GM18511 (cell line): ENCODE measurements around the gene TBC1D2B.
A peak's percentile ranks its signal among the peaks of the same experiment; 100 is the strongest.

Source experiments
- ATAC-seq: cut with Tn5 transposase; IDR thresholded peaks from one replicate; pipeline ENCODE4 v1.9.1; 2021; ENCODE audit warnings: mild to moderate bottlenecking, moderate library complexity; ENCODE audit not compliant: unreplicated experiment

TBC1D2B gene

DNA sequence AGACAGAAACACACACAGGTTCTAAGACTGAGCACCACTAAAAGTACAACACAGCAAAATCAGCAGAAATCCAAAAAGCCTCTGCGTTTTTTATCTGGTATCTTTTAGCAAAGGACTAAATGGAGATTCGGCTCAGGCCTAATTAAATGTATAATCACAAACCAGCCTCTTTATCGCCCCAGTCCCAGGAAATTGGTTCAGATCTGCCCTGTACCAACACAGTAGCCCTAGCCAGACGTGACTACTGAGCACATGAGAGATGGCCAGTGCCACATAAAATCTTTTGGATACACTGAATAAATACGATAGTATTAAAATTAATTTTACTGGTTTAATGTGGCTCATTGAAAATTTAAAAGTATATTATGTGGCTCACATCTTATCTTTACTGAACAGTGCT lies 19.7 kb downstream of the TBC1D2B start:
- ATAC-seq, result no peak

DNA sequence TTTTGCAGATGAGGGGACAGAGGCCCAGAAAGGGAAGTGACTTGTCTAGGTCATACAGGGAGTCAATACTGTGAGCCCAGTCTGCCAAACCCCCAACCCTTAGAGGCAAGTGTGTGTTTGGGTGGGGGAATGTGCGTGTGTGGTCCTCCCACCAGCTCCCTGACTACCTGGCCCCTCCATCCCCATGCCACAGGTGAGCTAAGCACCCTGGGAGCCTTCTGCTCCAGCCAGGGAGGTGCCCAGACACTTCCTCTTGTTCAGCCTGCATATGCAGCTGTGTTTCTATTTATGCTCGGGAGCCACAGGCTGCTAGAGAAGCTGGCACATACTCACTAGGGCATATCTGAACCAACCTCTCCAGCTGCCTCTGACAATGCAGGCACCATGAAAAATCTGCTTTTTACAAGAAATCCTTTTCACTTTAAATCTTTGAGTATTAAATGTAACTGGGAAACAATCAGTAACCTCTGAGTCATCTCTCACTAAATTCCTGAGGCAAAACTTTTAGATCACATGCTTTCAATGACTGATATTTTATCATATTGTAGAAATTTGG lies 20.7 kb downstream of the TBC1D2B start:
- no peak for ATAC-seq

DNA sequence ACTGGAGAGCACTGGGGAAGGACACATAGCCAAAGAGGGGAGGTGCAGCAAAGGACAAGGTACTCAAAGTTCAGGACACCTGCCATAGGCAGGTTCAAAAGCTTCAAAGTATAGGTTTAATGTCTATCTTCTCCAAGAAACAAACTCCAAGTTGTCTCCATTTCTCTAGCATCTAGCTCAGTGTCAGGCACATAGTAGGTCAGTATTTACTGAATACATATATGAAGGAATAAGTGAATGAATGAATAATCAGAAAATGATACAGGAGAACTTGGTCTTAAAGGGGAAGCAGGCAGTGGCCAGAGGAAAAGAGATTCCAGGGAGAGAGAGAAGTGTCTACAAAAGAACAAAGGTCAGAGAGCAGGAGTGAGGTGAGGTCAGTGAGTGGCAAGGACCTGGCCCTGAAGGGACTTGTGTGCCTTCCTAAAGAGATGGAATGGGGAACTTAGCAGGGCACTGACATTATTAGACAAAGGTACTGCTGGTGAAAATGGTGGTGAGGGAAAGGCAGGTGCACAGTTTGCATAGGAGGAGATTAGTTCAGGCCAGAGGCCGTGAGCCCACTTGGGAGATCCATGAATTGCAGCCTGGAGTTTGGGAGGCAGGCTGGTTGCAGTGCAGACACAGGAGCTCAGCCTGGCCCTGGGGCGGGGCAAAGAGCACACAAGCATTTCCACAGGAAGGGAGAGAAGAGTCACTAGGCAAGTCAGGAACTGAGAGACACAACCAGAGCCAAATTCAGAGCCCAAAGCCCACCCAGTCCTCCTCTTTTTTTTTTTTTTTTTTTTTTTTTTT lies 21.4 kb downstream of the TBC1D2B start:
- ATAC-seq, result no peak

DNA sequence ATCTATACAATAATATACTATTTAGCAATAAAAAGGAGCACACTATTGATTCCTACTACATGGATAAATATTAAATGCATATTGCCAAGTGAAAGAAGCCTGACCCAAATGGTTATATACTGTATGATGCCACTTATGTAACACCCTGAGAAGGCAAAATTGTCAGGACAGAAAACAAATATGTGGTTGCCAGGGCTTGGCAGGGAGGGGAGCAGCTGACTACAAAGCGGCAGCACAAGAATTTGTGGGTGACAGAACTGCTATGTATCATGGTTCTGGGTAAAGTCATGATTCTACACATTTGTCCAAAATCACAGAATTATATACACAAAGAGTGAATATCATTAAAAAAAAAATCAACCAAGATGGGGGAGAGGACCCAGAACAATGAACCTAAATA lies 22.5 kb downstream of the TBC1D2B start:
- no peak for ATAC-seq

DNA sequence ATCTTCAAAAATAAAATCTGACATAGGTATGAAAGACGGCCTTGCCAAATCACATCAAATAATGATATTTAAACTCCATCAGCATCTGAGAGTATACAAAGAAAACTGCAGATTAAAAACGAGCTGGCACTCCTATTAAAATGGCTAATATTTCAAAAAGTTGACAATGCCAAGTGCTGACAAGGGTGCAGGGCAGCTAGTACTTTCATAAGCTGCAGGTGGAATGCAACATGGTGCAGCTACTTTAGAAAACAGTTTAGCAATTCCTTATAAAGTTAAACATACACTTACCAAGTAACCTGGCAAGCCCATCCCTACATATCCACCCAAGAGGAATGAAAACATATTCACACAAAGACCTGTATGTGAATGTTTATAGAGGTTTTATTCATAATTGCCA lies 23.0 kb downstream of the TBC1D2B start:
- ATAC-seq, result no peak

DNA sequence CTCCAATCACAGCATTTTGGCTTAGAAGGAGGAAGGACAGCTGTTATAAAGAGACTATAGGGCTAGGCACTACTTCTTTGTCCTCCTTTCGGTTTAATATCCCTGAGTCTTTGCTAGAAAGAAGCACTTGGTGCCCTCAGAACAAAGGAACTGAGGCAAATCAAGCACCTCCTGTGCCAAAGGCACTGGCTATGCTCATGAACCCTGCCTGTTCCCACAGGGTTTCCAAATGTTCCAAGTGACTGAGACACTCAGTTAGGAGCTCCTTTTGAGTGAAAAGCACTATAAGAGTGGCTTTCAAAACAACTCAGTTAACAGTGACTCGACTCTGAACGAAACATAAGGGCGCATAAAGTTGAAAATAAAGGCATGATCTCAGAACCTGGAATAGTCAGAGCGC lies 25.0 kb downstream of the TBC1D2B start:
- ATAC-seq, result no peak

DNA sequence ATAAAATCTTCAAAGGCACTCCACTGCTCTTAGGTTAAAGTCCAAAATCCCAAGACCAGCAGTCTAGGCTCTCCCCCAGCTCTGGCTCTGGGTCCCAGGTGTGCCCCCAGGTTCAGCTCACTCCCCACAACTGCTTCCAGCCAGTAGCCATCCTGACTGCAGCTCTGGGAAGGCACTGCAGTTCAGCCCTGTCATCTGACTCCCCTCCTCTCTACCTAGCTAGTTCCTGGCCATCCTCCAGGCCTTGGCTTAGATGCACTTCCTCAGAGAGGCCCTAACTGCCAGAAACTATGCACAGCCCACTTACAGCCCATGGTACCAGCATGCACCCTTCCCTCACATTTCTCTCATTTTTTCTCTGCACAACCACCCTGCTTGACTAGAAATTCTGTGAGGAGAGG lies 25.5 kb downstream of the TBC1D2B start:
- no peak for ATAC-seq

DNA sequence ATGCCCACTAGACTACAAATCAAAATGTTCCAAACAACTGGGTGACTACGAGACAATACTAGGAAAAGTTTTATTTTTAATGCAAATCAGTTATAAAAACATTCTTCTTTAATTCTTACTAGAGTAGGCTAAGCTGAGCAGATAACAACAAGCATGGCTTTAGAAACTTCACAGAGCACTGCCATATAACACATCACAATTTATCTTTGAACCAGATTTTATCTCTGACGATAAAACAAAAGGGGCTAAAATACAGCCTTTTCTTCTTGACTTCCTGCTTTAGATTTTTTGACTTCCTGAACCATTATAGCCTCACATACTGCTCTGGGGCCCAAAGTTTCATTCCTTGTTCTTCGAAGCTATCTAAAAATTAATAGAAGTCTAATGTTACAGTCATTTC lies 25.9 kb downstream of the TBC1D2B start:
- ATAC-seq, result no peak

DNA sequence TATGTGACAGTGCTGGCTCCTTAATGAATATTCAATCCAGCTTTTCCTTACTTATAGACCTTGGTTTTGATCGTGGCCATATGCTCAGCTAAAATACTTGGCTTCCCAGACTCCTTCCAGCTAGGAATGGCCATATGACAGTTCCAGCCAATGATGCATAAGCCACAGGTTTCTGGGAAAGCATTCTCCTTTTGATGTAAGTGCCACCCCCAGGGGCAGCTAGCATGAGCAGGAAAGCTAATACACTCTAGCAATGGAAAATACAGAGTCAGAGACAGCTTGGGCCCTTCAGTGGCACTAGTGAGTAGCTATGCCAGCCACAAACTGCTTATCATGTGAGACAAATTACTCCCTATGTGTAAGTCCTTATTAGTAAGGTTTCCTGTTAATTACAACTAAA lies 26.7 kb downstream of the TBC1D2B start:
- no peak for ATAC-seq

DNA sequence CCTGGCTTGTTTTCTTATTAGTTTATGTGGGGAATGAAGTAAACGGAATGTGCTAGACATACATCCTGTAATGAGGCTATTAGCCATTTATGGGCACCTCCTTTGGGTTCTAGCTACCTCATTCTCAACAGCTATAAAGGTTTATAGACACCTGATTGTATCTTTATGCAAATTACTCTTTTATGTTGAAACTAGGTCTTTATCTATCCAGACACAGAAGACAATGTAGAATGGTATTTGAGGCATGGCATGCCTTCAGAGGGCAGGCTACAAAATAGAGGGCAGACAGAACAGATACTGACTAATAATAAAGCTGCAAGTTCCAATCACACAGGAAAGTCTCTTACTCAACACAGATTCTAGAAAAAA lies 27.1 kb downstream of the TBC1D2B start:
- peak; percentile 51 for ATAC-seq

DNA sequence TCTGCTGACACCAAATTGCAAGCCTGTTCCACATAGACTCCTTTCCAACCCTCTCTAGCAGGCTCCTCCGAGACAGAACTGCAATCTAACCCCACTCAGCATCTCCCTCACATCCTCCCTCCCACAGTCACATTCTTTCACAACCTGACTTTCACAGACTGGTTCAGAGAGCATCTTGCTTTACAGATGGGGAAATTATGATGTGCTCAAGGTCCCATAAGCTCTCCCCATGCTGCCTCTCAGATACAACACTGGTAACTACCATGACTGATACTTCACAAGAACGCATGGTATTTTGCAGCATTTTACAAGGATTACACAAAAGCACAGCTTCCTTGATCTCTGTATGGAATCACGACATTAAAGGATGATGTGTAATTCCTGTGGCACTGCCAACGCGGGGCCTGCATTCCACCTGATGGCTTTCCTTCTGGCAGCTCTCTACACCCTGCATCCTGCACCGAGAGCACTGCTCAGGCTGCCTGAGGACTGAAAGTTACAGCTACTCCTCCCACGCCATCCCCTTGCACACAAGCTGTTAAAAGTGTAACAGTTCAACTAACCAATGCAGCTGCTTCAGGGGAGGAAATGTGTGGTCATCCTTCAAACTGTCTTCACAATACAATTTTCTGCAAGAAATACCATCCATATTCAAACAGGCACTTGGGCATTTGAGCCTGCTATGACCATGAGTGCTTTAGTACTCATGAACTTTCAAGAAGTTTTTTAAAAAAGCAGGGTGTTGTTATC lies 27.6 kb downstream of the TBC1D2B start:
- peak; percentile 86 for ATAC-seq

DNA sequence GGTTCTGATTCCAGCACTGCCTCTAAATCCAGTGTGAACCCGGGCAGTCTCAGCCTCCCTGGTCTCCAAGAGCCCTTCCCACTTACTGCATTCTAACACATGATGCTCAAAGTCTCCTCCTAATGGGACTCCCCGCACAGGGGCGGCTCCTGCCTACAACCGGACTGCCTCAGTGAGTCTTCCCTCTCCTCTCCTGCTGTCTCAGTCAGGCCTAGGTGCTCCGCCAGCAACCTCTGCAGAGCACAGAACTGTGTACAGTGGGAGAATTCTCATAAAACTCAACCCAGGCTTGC lies 28.9 kb downstream of the TBC1D2B start:
- no peak for ATAC-seq

DNA sequence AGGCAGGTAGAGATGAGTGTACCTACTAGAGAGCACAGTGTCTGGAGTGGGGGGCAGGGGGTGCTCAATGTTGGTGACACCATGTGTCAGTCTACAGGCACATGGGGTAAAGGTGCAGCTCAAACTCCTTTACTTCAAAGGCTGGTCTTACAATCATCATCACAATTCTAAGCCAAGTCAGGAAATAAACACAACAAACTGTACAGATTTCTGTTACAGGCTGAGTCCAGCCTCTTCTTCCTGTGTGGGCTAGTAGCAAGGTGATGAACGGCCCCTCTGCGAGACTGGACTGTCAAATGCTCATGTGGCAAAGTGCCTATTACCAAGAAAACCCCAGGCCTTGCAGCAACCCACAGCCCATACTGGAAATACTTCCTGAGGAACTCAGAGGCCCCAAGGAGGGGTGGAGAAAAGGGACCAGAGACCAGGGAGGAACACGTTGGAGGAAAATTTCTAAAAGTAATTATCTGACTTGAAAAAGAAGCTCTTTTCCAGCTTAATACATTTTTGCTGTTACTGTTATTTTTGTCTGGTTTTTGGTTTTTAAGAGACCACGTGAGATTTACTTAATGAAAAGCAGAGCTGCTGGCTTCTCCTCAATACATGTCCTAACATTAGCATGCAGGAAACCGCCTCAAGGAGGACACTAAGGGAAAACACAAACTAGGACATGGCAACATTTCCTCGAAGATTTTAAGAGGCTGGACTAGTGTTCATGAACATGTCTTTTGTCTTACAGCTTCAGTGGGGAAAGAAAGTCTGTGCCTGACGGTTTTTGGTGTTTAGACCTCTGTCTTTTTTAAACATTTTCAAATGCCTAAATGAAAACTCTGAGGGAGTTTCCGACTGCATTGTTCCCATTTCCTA lies 29.5 kb downstream of the TBC1D2B start:
- ATAC-seq, result no peak

DNA sequence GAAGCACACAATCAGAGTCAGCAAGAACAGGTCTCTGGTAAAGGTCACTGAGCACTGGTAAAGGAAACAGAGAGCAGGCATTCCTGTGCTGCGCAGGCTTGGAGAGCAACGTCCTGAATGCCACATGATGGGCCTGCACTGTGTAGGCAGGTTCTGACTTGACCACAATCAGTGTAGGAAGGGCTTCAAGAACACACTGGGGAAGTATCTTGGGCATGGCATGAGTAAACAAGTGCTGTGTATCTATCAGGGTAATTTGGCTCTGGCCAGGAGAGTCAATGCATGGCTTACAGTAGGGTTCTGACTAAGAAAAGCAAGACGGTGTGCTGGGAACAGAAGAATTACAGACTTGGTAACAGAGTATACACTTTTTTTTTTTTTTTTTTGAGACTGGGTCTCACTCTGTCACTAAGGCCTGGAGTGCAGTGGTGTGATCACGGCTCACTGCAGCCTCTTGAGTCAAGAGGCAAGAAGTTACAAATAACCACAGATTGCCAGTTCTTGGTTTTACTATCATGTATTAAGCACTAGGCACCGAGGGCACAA lies 30.6 kb downstream of the TBC1D2B start:
- no peak for ATAC-seq

DNA sequence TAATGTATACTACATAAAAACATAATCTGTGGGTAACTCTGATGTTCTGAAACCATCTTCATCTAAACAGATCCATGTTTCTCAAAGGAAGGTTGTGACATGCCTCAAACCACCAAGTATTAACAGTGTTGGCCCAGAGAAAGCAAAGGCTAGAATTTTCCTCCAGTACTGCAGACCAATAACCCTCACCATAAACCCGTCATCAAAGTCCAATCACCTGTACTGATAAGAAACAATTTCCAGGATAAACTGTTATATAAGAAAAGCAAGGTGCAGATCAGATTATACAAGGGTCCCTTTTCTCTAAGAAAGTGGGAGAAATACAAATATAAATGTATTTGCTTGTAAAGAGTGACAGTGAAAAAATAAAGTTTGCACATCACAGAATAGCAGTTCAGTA lies 32.3 kb downstream of the TBC1D2B start:
- no peak for ATAC-seq

DNA sequence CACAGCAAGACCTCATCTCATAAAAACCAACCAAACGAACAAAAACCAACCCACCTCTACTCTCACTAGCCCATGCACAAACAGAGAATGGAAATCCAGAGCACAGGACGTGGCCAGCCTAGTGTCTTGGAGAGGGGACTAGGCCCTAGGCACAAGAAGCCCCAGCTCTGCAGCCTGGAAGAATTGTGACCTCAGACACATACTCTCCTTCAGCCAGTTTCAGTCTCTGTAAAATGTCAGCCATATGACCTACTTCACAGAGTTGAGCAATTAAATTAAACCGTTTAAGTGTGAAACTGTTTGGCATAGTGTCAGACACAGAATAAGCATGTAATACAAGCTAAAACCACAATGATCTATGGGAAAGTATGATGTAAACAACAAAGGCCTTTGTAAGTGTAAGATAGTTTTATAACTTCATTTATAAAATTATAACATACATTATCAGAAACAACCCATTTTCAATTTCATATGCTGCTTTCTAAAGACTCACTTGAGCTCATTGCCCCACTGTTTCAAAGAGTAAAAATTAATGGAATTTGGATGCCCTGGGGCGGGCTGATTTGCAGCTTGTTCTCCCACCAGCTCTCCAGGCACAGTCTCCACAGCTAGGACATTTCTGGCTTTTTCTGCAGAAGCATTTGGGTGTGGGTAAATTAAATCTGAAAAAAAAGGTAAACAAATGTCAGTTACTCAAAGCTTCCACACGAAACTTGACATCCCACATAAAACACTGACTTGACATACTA lies 32.9 kb downstream of the TBC1D2B start:
- ATAC-seq, result no peak

DNA sequence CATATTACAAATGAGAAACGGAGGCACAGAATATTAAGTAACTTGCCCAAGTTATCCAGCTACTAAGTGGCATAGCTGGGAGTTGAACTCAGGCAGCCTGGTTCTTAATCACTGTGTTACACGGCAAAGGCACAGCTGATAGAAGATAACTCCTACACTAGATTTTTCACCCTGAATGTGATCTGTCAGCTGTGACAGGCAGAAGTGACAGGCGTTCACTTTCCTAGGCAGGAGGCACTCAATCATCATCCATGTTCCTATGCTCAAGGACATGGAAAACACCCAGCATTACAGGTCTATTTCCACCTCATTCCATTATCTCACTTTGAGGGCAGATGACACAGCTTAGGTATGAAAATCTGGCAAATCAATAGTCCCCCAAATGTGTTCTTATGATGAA lies 35.6 kb downstream of the TBC1D2B start:
- no peak for ATAC-seq

DNA sequence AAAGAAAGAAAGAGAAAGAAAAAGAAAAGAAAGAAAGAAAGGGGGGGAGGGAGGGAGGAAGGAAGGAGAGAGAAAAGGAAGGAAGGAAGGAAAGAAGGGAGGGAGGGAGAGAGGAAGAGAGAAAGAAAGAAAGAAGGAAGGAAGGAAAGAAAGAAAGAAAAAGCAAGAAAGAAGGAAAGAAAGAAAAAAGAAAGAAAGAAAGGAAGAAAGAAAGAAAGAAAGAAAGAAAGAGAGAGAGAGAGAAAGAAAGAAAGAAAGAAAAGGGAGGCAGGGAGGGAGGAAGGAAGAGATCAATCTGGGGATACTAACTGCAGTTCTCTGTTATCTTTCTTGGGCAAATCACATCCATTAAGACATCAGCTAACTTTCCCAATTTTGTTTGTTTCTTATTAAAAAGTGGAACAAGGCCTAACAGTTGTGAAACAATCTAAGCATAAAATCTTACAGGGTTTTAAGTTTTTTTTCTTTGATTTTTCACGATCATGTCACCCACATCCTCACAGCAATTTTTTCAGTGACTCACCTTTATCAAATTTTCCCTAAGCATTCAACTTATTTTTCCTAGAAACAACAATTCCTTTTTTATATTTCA lies 36.8 kb downstream of the TBC1D2B start:
- ATAC-seq, result no peak

DNA sequence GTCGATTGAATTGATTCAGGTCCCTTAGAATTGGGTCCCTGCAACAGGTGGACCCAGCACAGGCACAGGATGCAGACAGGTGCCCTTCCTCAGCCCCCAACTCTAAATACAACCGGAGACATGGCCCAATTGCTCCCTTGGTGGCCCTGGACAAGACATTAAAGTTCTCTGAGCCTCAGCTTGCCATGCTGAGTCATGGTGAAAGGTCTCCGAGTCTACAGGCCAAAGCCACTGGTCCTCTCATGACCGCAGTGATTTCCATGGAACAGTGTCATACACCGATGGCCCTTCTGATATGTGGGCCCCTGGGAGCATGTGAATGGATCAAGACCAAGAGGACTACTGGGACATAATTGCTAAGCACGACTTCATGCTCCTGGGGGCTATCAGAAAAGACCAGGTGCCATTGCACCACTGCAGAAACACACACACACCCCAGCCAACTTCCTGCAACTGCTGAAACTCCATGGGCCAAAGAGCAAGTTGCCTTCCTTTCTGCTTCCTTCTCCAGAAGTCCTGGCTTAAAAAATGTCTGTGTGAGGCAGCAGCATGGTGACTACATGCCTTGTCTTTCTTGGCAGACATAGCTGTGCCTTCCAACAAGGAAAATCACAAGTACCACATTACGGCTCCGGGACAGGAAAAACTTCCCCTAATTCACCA lies 38.8 kb downstream of the TBC1D2B start:
- no peak for ATAC-seq
